Measurements from ENCODE around the gene CLDN11. TPM values are rescaled to one million over a fixed set of nuclear protein-coding genes. Genes with fewer than 3 reads are reported as not detected.

The CLDN11 gene
- total RNA-seq, 1 donor from 2014 or later, result 11.7 TPM

- no peak for TF ChIP-seq CTCF (IDR thresholded peaks at IDR 0.05)
- DNase-seq (no peak), ATAC-seq (no peak)
- Histone ChIP-seq H3K4me1 (no peaks in the 10 kb centered on the region), H3K36me3 (no peaks in the 10 kb centered on the region), H3K27ac (no peak overlapping the region), H3K27me3 (no peaks in the 10 kb centered on the region), H3K4me3 (no peak overlapping the region), H3K9me3 (no peaks in the 10 kb centered on the region)
- intact Hi-C loops (cut with DNase I), result no loop called here
Observed at GRCh38 chr3:170483485-170484262, 65.0 kb downstream of the CLDN11 start.

Small RNA genes lying within 50 kb of the gene (microRNA-seq; reads per million reads assigned to microRNA genes)
- not detected for gene MIR6828 (ENCODE audit: borderline microRNAs expressed)

Other genes starting within 250 kb of the CLDN11 start
- 84.4 TPM for gene PHC3, start 237.1 kb upstream of the CLDN11 start, total RNA-seq
- gene PRKCI, start 196.4 kb upstream of the CLDN11 start, total RNA-seq, result 43.2 TPM
- 89.4 TPM for gene SKIL, start 61.2 kb upstream of the CLDN11 start, total RNA-seq
- gene SLC7A14, start 167.2 kb downstream of the CLDN11 start, total RNA-seq, result not detected

All from upper lobe of right lung (tissue), 1 donor.